AG09319 (cell line): Measurements from ENCODE around the gene ATXN1L.
A peak's percentile ranks its signal among the peaks of the same experiment; 100 is the strongest.

Experiments
- DNase-seq: peaks from one replicate; pipeline ENCODE4 v3.0.0-alpha.2; 2010; ENCODE audit warnings: low read depth; ENCODE audit errors: extremely low read depth
- CTCF ChIP-seq: IDR thresholded peaks from 2 replicates; pipeline ENCODE4 v1.5.1; 2011; ENCODE audit warnings: low read depth, mild to moderate bottlenecking, inconsistent platforms, low read length, moderate library complexity

ATXN1L gene

GRCh38 chr16:71870818-71871217, 25.0 kb downstream of the ATXN1L start:
- TF ChIP-seq CTCF: no peak
- no peak for DNase-seq

- TF ChIP-seq CTCF: no peak
Measured at GRCh38 chr16:71873199-71873598, 27.4 kb downstream of the ATXN1L start.

GRCh38 chr16:71878911-71879310, 33.1 kb downstream of the ATXN1L start:
- no peak for DNase-seq
- TF ChIP-seq CTCF: no peak

More at GRCh38 chr16:71873199-71873598, 27.4 kb downstream of the ATXN1L start:
- no peak for DNase-seq

- DNase-seq: no peak
- no peak for TF ChIP-seq CTCF
Measured at GRCh38 chr16:71880176-71880575, 34.4 kb downstream of the ATXN1L start.

GRCh38 chr16:71882505-71883167, 36.9 kb downstream of the ATXN1L start:
- DNase-seq: no peak
- peak; percentile 89 for TF ChIP-seq CTCF

- DNase-seq: no peak
- no peak; the same call in 1 of the 2 replicates for TF ChIP-seq CTCF
Measured at GRCh38 chr16:71883168-71883848, 37.5 kb downstream of the ATXN1L start.

- no peak for DNase-seq
- TF ChIP-seq CTCF: peak; percentile 31; the same call in 1 of the 2 replicates
Measured at GRCh38 chr16:71883849-71884638, 38.3 kb downstream of the ATXN1L start, which contains the start of gene ZNF821. Gene ZNF821, minus strand, starts transcription at chr16:71884182. Its CDS starts 4,236 bp downstream, at chr16:71879946.
